Esophagus muscularis mucosa (tissue), 4 donors: ENCODE results near the gene CCR1. TPM values are rescaled to one million over a fixed set of nuclear protein-coding genes. Genes with fewer than 3 reads are reported as not detected.
A peak's percentile ranks its signal among the peaks of the same experiment; 100 is the strongest.

ENCODE experiments used
- DNase-seq: peaks from one replicate; pipeline ENCODE4 v3.0.0-alpha.2; 2017; ENCODE audit errors: extremely low spot score
- H3K27ac ChIP-seq, 4 donors: fragments of 200-600 bp; sonication (generic); replicated peaks in 1 of 4; 1 replicate in 3 of 4; 2 replicates in 1 of 4; pipeline ENCODE4 v1.5.1; 2016 to 2019; ENCODE audit warnings: mild to moderate bottlenecking in 1 of 4
- H3K27me3 ChIP-seq, 4 donors: fragments of 200-600 bp; sonication (generic); one replicate each; pipeline versions ENCODE4 v1.5.1 to v1.6.0; 2016 to 2019
- H3K36me3 ChIP-seq, 4 donors: fragments of 200-600 bp; sonication (generic); one replicate each; pipeline ENCODE4 v1.5.1; 2016 to 2019
- H3K4me1 ChIP-seq, 4 donors: fragments of 200-600 bp; sonication (generic); one replicate each; pipeline ENCODE4 v1.5.1; 2016 to 2019
- H3K4me3 ChIP-seq, 4 donors: fragments of 200-600 bp; sonication (generic); 1 replicate in 2 of 4; 2 replicates in 2 of 4; pipeline ENCODE4 v1.5.1; 2016 to 2019; ENCODE audit warnings: mild to moderate bottlenecking in 4 of 4, moderate library complexity in 1 of 4
- H3K9me3 ChIP-seq, 4 donors: fragments of 200-600 bp; sonication (generic); 1 replicate in 3 of 4; 2 replicates in 1 of 4; pipeline ENCODE4 v1.5.1; 2016 to 2019
- CTCF ChIP-seq, 3 experiments: fragments of 200-600 bp in 2 of 3; fragments of 450-650 bp in 1 of 3; sonication (generic) in 2 of 3; IDR thresholded peaks; one replicate each; pipeline ENCODE4 v1.5.1; 2017 to 2019; ENCODE audit warnings: antibody characterized with exemption in 3 of 3, mild to moderate bottlenecking in 2 of 3, moderate library complexity in 1 of 3
- EP300 ChIP-seq: sonication (generic); formaldehyde crosslinking; IDR thresholded peaks from one replicate; pipeline ENCODE4 v1.6.1; 2017; ENCODE audit warnings: antibody characterized with exemption
- POLR2A ChIP-seq: fragments of 450-650 bp; IDR thresholded peaks from one replicate; pipeline ENCODE4 v1.6.1; 2017; ENCODE audit warnings: antibody characterized with exemption, moderate library complexity, mild to moderate bottlenecking, low read depth
- POLR2AphosphoS5 ChIP-seq, 2 donors: sonication (generic); formaldehyde crosslinking; IDR thresholded peaks; one replicate each; pipeline ENCODE4 v1.6.1; 2017; ENCODE audit warnings: antibody characterized with exemption in 2 of 2
- WGBS: methylation state at CpG from one replicate; pipeline ENCODE4 v1.1.5; 2018; 5-methylcytosine and 5-hydroxymethylcytosine counted together
- intact Hi-C: fragments of 100-400 bp; cut with DNase I; formaldehyde crosslinking; loops from one replicate; pipeline ENCODE4 v1.15.1; 2023
- total RNA-seq, 4 donors: library from RNA; depleted of rRNA; stranded (reverse); fragments of >200 nt; gene quantifications; one replicate each; pipeline versions ENCODE4 v1.1.0 to v1.2.1, GENCODE V29; 2016

The CCR1 gene
- total RNA-seq, 4 donors from 2014 or later, result 5.3 to 42.1 (median 6.5) TPM

- no peak for TF ChIP-seq EP300
- no peak for TF ChIP-seq POLR2AphosphoS5 (IDR thresholded peaks at IDR 0.05)
- no peak for TF ChIP-seq POLR2A
- no peak for TF ChIP-seq CTCF (IDR thresholded peaks at IDR 0.05)
- Histone ChIP-seq H3K27me3 (no peaks in the 10 kb centered on the region), H3K9me3 (peaks cover 0 to under 1% (median 0%) of the 10 kb centered on the region in 4 donors), H3K4me3 (no peak overlapping the region), H3K36me3 (no peaks in the 10 kb centered on the region), H3K4me1 (no peaks in the 10 kb centered on the region), H3K27ac (no peak overlapping the region)
- peak; percentile 70 for DNase-seq
- WGBS, result 97% methylated on average over 12 of the region's 12 CpGs
- intact Hi-C loops, result no loop called here
Measured at GRCh38 chr3:46203681-46204080, 4.4 kb downstream of the CCR1 start.

- Histone ChIP-seq H3K27ac (no peak overlapping the region), H3K9me3 (peaks cover 0 to 7% (median 0%) of the 10 kb centered on the region in 4 donors), H3K4me3 (no peak overlapping the region), H3K27me3 (no peaks in the 10 kb centered on the region), H3K4me1 (no peaks in the 10 kb centered on the region), H3K36me3 (no peaks in the 10 kb centered on the region)
- 64% methylated on average over 4 of the region's 4 CpGs for WGBS
- intact Hi-C loops, result no loop called here
- TF ChIP-seq CTCF (IDR thresholded peaks at IDR 0.05), result no peak
- TF ChIP-seq POLR2AphosphoS5 (IDR thresholded peaks at IDR 0.05), result no peak
- TF ChIP-seq POLR2A, result no peak
- TF ChIP-seq EP300, result no peak
- peak; percentile 62 for DNase-seq
Measured at GRCh38 chr3:46202535-46202934, 5.6 kb downstream of the CCR1 start.

GRCh38 chr3:46200790-46201189, 7.3 kb downstream of the CCR1 start:
- 51% methylated on average over 1 of the region's 1 CpG for WGBS

GRCh38 chr3:46200211-46200610, 7.9 kb downstream of the CCR1 start:
- peaks cover 0 to 12% (median 1%) of the 10 kb centered on the region in 4 donors for H3K9me3 ChIP-seq
- H3K4me3 ChIP-seq, result no peak overlapping the region
- H3K4me1 ChIP-seq, result no peaks in the 10 kb centered on the region
- intact Hi-C loops, result no loop called here
- H3K36me3 ChIP-seq, result no peaks in the 10 kb centered on the region
- WGBS, result 73% methylated on average over 5 of the region's 5 CpGs
- no peaks in the 10 kb centered on the region for H3K27me3 ChIP-seq
- H3K27ac ChIP-seq, result no peak overlapping the region
- TF ChIP-seq POLR2AphosphoS5 (IDR thresholded peaks at IDR 0.05) (no peak), POLR2A (no peak), CTCF (IDR thresholded peaks at IDR 0.05) (no peak), EP300 (no peak)
- peak; percentile 60 for DNase-seq

More at GRCh38 chr3:46200790-46201189, 7.3 kb downstream of the CCR1 start:
- no peaks in the 10 kb centered on the region for H3K36me3 ChIP-seq
- no peak overlapping the region for H3K4me3 ChIP-seq
- H3K9me3 ChIP-seq, result peaks cover 0 to 7% (median 0%) of the 10 kb centered on the region in 4 donors
- no peak for TF ChIP-seq POLR2AphosphoS5 (IDR thresholded peaks at IDR 0.05)
- no peak for TF ChIP-seq CTCF (IDR thresholded peaks at IDR 0.05)
- no peak for TF ChIP-seq POLR2A
- TF ChIP-seq EP300, result no peak
- peak overlapping the region in 1 of 4 donors; percentile 55 for H3K27ac ChIP-seq
- DNase-seq, result no peak
- no peaks in the 10 kb centered on the region for H3K4me1 ChIP-seq
- H3K27me3 ChIP-seq, result no peaks in the 10 kb centered on the region
- intact Hi-C loops, result no loop called here
